Measurements from ENCODE around the gene MAGEA9B. TPM values are rescaled to one million over a fixed set of nuclear protein-coding genes. Genes with fewer than 3 reads are reported as not detected.
A peak's percentile ranks its signal among the peaks of the same experiment; 100 is the strongest.
"Not testable (repeated sequence)": the region's sequence is repeated elsewhere in the genome, so short reads cannot be mapped to it uniquely, and the experiment has no call there.

The MAGEA9B gene, protein sequence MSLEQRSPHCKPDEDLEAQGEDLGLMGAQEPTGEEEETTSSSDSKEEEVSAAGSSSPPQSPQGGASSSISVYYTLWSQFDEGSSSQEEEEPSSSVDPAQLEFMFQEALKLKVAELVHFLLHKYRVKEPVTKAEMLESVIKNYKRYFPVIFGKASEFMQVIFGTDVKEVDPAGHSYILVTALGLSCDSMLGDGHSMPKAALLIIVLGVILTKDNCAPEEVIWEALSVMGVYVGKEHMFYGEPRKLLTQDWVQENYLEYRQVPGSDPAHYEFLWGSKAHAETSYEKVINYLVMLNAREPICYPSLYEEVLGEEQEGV
- not detected for polyA plus RNA-seq (2013, experiment 1 of 4)
- polyA plus RNA-seq (2013, experiment 2 of 4) = not detected
- polyA plus RNA-seq (2013, experiment 3 of 4) = not detected
- not detected for polyA plus RNA-seq (2013, experiment 4 of 4)

DNA sequence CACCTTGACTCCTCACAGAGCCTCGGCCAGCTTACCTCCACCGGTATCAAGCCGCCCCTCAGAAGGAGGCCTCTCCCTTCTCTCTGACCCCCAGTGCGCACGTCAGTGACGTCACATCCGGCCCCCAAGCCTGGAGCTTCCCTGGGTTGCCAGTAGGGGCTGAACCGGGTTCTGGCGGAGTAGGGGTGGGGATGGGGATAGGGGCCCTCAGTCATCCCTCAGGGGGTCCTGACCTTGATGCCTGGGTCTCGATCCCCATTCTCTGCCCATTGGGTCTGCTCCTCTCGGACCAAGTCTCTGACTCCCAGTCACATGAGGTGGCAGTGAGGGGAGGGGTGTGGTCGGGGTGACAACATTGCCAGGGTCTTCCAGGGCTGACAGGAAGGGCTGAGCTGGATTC lies at the start of gene MAGEA9B:
TSS of gene MAGEA9B (minus strand) at position 101 of the 400 bp plus-strand sequence. CDS start 4,280 bp downstream, outside the sequence.
- not testable (repeated sequence) for H3K9me3 ChIP-seq (ENCODE audit: control insufficient read depth, low read length); H3K36me3 ChIP-seq (ENCODE audit: control insufficient read depth, insufficient read depth, low read length); H3K27me3 ChIP-seq (ENCODE audit: control insufficient read depth, insufficient read depth, low read length, poor library complexity, severe bottlenecking); H3K4me3 ChIP-seq (ENCODE audit: insufficient read depth, low read depth, low read length); H3K4me1 ChIP-seq (ENCODE audit: control insufficient read depth, insufficient read depth, low read length); H3K27ac ChIP-seq (ENCODE audit: insufficient read depth, low read depth, low read length, poor library complexity, severe bottlenecking)
- no CpG with 5 or more reads among the region's 12 CpGs for WGBS, 2 experiments

DNA sequence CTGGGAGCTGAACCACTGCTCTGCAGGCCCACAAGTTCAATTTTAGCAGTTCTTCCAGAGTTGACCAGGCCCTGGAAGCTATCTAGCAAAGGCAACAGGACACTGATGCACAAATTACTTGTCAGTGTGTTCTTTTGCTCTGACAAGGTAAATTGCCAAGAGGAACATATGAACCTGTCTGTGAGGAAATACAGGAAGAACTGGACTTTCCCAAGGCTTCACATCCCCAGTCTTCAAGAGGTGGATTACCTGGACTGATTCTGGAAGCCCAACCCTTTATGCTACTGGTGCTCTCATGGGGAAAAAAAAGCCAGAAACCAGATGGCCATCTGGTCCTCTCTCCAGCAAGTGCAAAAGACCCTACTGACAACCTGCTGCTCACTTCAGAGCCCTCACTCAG lies 46.3 kb upstream of the MAGEA9B start:
- Histone ChIP-seq H3K4me1 (ENCODE audit: control insufficient read depth, insufficient read depth, low read length) (no peaks in the 10 kb centered on the region), H3K4me3 (ENCODE audit: insufficient read depth, low read depth, low read length) (no peak overlapping the region), H3K9me3 (ENCODE audit: control insufficient read depth, low read length) (no peaks in the 10 kb centered on the region), H3K27ac (ENCODE audit: insufficient read depth, low read depth, low read length, poor library complexity, severe bottlenecking) (no peak overlapping the region), H3K27me3 (ENCODE audit: control insufficient read depth, insufficient read depth, low read length, poor library complexity, severe bottlenecking) (peaks cover 22% of the 10 kb centered on the region), H3K36me3 (ENCODE audit: control insufficient read depth, insufficient read depth, low read length) (no peaks in the 10 kb centered on the region)

DNA sequence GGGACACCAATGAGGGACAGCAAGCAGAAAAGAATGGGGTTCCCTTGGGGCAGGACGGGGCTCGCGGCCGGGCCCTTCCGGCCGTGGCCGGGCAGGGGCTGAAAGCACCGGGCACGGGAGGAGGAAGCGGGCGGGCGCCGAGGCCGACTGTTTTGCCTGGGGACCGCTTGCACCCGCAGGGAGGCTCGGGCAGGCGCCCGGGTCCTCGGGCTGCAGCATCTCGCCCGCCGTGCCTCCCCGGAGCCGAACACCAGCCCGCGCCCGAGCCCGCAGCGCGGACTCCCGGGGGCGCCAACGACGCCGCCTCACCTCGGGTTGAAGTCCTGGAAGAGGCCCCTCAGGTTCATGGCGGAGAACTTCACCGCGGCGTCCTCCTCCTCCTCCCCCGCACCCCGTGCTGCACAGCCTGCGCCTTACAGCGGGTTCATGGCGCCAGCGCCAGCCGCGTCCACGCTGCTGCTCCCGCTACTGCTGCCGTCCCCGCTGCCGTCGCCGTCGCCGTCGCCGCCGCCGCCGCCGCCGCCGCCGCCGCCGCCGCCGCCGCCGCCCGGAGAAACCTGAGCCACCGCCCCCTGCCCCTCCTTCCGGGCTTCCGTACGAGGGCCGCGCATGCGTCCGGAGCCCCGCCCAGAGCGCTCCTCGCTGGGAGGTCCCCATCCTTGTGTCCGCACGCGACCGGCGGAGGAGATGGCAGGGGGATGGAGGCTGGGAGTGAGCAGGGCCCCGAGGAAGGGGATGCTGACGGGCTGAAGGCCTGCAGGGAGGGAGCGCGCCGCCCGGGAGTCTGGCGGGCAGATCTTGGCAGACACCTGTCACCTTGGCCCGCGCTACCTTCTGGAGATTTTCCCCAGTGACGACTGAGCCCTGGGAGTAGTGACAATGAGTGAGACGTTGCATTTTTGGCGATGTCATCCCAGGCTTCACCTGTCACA lies 44.2 kb upstream of the MAGEA9B start, which contains the start of gene TMEM185A:
TSS of gene TMEM185A (minus strand) at position 559 of the 932 bp plus-strand sequence. CDS start at position 347, 212 bp downstream.
- 0 to 1% methylated on average over 102 of the region's 102 CpGs for WGBS, 2 experiments
- H3K27ac ChIP-seq (ENCODE audit: insufficient read depth, low read depth, low read length, poor library complexity, severe bottlenecking) = no peak within 1 kb of the TSS

DNA sequence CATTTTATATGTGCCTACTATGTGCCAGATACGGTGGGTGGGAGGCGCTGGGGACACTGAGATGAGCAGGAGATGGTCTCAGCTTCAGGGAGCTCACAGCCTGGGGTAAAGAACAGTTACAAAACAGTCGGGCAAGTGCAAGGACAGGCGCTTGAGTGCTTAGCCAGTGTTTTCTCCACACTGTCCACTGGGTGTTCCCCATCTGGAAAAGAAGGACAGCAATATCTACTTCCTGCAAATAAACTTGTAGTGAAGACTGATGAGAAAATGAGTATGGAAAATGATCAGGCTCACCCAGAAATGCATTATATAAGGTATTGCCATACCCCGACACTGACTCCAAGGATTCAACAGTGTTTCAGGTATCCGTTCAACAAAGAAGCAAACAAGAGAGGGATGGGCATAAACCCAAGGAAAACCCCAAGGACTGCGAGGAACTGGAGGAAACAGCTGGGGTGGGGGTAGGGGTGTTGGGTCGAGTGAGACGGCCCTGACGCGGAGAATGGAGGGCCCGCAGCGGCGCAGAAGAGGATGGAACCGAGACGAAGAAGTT lies 43.5 kb upstream of the MAGEA9B start:
- no peak overlapping the region for H3K27ac ChIP-seq (ENCODE audit: insufficient read depth, low read depth, low read length, poor library complexity, severe bottlenecking)
- no peaks in the 10 kb centered on the region for H3K4me1 ChIP-seq (ENCODE audit: control insufficient read depth, insufficient read depth, low read length)
- H3K36me3 ChIP-seq (ENCODE audit: control insufficient read depth, insufficient read depth, low read length) = no peaks in the 10 kb centered on the region
- WGBS, 2 experiments = 7 to 13% methylated on average over 16 of the region's 16 CpGs
- peaks cover 22% of the 10 kb centered on the region for H3K27me3 ChIP-seq (ENCODE audit: control insufficient read depth, insufficient read depth, low read length, poor library complexity, severe bottlenecking)
- H3K4me3 ChIP-seq (ENCODE audit: insufficient read depth, low read depth, low read length) = peak overlapping the region; percentile 53
- H3K9me3 ChIP-seq (ENCODE audit: control insufficient read depth, low read length) = no peaks in the 10 kb centered on the region

More for the DNA sequence above, 44.2 kb upstream of the MAGEA9B start, which contains the start of gene TMEM185A:
- no peaks in the 10 kb centered on the region for H3K36me3 ChIP-seq (ENCODE audit: control insufficient read depth, insufficient read depth, low read length)
- H3K4me1 ChIP-seq (ENCODE audit: control insufficient read depth, insufficient read depth, low read length) = no peaks in the 10 kb centered on the region
- no peaks in the 10 kb centered on the region for H3K9me3 ChIP-seq (ENCODE audit: control insufficient read depth, low read length)
- H3K27me3 ChIP-seq (ENCODE audit: control insufficient read depth, insufficient read depth, low read length, poor library complexity, severe bottlenecking) = peaks cover 22% of the 10 kb centered on the region
- peak within 1 kb of the TSS; percentile 53 for H3K4me3 ChIP-seq (ENCODE audit: insufficient read depth, low read depth, low read length)

DNA sequence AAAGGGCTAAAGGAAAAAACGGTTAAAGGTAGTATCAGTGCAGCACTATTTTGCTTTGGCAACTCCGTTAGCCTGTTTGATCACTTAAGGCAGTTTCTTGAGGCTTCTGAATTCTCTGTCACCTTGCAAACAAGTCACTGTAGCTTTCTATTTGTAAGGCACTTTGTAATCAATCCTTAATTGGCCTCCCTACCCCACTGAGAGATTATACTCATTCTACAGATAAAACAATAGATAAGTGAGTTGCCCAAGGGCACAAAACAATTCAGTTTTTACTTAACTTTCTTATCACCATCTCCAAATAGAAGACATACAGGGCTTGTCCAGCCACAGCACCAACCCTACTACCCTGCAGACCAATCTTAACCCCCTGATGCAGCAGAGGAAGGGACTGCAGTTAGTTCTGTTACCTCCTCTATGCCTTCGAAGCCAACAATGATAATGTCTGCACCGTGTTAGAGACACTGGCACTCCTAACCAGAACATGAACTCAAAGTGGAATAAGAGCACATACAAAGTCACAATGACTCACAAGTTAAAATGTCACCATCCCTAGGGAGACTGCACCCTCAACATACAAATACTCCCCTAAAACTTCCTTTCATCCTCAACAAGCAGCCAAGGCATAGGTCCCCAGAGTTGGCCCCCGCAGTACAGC lies 42.6 kb upstream of the MAGEA9B start:
- H3K9me3 ChIP-seq (ENCODE audit: control insufficient read depth, low read length) = no peaks in the 10 kb centered on the region
- H3K27ac ChIP-seq (ENCODE audit: insufficient read depth, low read depth, low read length, poor library complexity, severe bottlenecking) = no peak overlapping the region
- WGBS, 2 experiments = 81 to 86% methylated on average over 5 of the region's 5 CpGs
- no peaks in the 10 kb centered on the region for H3K4me1 ChIP-seq (ENCODE audit: control insufficient read depth, insufficient read depth, low read length)
- peaks cover 22% of the 10 kb centered on the region for H3K27me3 ChIP-seq (ENCODE audit: control insufficient read depth, insufficient read depth, low read length, poor library complexity, severe bottlenecking)
- no peak overlapping the region for H3K4me3 ChIP-seq (ENCODE audit: insufficient read depth, low read depth, low read length)
- H3K36me3 ChIP-seq (ENCODE audit: control insufficient read depth, insufficient read depth, low read length) = no peaks in the 10 kb centered on the region

DNA sequence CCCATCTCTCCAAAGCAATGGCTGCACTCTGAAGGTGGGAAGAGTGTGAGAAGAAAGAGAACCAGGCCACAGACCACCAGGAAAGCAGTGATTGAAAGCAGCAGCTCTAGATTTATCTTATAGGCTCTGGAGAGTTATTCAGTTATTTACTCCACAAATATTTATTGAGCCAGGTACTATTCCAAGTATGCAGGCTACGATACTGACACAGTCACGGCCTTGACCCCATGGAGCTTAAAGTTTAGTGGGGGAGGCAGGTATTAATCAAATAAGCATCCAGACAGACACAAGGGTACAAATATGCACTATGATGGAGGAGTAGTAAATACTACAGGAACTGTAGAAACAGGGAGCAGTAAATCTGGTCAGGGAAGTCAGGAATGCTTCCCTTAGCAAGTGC lies 41.5 kb upstream of the MAGEA9B start:
- Histone ChIP-seq H3K27ac (ENCODE audit: insufficient read depth, low read depth, low read length, poor library complexity, severe bottlenecking) (no peak overlapping the region), H3K4me3 (ENCODE audit: insufficient read depth, low read depth, low read length) (no peak overlapping the region), H3K27me3 (ENCODE audit: control insufficient read depth, insufficient read depth, low read length, poor library complexity, severe bottlenecking) (peaks cover 21% of the 10 kb centered on the region), H3K4me1 (ENCODE audit: control insufficient read depth, insufficient read depth, low read length) (no peaks in the 10 kb centered on the region), H3K9me3 (ENCODE audit: control insufficient read depth, low read length) (no peaks in the 10 kb centered on the region), H3K36me3 (ENCODE audit: control insufficient read depth, insufficient read depth, low read length) (no peaks in the 10 kb centered on the region)
- 100% methylated on average over 2 of the region's 2 CpGs; no CpG with 5 or more reads in 1 of the 2 experiments for WGBS, 2 experiments

DNA sequence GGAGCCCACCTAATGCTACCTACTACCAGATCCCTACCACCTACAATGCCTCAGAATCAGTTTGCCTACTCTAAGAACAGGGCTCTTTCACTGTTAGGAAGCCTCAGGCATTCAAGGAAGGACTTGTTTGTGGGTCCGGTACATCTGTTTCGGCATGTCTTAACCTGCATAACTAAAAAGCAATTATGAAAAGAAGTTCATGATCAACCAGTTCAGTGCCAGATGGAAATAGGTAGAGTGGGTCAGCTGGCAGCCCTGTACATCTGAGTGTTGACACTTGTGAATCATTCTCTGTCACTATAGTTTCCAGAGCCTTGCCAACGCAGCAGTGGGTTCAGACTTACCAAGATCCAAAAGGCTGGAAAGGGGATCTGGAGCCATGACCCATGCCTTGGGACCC lies 41.0 kb upstream of the MAGEA9B start:
- Histone ChIP-seq H3K4me1 (ENCODE audit: control insufficient read depth, insufficient read depth, low read length) (no peaks in the 10 kb centered on the region), H3K36me3 (ENCODE audit: control insufficient read depth, insufficient read depth, low read length) (no peaks in the 10 kb centered on the region), H3K4me3 (ENCODE audit: insufficient read depth, low read depth, low read length) (no peak overlapping the region), H3K27me3 (ENCODE audit: control insufficient read depth, insufficient read depth, low read length, poor library complexity, severe bottlenecking) (peaks cover 16% of the 10 kb centered on the region), H3K27ac (ENCODE audit: insufficient read depth, low read depth, low read length, poor library complexity, severe bottlenecking) (no peak overlapping the region), H3K9me3 (ENCODE audit: control insufficient read depth, low read length) (no peaks in the 10 kb centered on the region)
- WGBS, 2 experiments = 96 to 98% methylated on average over 3 of the region's 3 CpGs

DNA sequence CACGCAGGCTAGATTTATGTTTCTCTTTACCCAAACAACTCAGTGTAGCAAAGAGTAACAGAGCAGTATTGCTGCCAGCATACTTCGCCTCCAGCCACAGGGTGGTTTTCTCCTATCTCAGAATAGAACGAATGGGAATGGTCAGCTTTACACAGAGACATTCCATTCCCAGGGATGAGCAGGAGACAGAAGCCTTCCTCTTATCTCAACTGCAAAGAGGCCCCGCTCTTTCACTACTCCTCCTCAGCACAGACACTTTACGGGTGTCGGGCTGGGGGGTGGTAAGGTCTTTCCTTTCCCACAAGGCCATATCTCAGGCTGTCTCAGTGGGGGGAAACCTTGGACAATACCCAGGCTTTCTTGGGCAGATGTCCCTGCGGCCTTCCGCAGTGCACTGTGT lies 39.6 kb upstream of the MAGEA9B start:
- not testable (repeated sequence) for H3K9me3 ChIP-seq (ENCODE audit: control insufficient read depth, low read length); H3K27me3 ChIP-seq (ENCODE audit: control insufficient read depth, insufficient read depth, low read length, poor library complexity, severe bottlenecking); H3K4me1 ChIP-seq (ENCODE audit: control insufficient read depth, insufficient read depth, low read length); H3K36me3 ChIP-seq (ENCODE audit: control insufficient read depth, insufficient read depth, low read length); H3K4me3 ChIP-seq (ENCODE audit: insufficient read depth, low read depth, low read length); H3K27ac ChIP-seq (ENCODE audit: insufficient read depth, low read depth, low read length, poor library complexity, severe bottlenecking)
- 54 to 70% methylated on average over 3 to 8 of the region's 8 CpGs for WGBS, 2 experiments

DNA sequence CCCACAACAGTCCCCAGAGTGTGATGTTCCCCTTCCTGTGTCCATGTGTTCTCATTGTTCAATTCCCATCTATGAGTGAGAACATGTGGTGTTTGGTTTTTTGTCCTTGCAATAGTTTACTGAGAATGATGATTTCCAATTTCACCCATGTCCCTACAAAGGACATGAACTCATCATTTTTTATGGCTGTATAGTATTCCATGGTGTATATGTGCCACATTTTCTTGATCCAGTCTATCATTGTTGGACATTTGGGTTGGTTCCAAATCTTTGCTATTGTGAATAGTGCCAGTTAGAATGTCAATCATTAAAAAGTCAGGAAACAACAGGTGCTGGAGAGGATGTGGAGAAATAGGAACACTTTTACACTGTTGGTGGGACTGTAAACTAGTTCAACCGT lies 32.4 kb upstream of the MAGEA9B start:
- not testable (repeated sequence) for H3K4me3 ChIP-seq (ENCODE audit: insufficient read depth, low read depth, low read length); H3K27me3 ChIP-seq (ENCODE audit: control insufficient read depth, insufficient read depth, low read length, poor library complexity, severe bottlenecking); H3K36me3 ChIP-seq (ENCODE audit: control insufficient read depth, insufficient read depth, low read length); H3K9me3 ChIP-seq (ENCODE audit: control insufficient read depth, low read length); H3K4me1 ChIP-seq (ENCODE audit: control insufficient read depth, insufficient read depth, low read length); H3K27ac ChIP-seq (ENCODE audit: insufficient read depth, low read depth, low read length, poor library complexity, severe bottlenecking)
- WGBS, 2 experiments = no CpG with 5 or more reads among the region's 1 CpG
